ENCODE results near the gene IRGQ. TPM values are rescaled to one million over a fixed set of nuclear protein-coding genes. Genes with fewer than 3 reads are reported as not detected.
"Not testable (repeated sequence)": the region's sequence is repeated elsewhere in the genome, so short reads cannot be mapped to it uniquely, and the experiment has no call there.

The IRGQ gene
- total RNA-seq, 1 donor from 2014 or later, result 13.8 TPM

GRCh38 chr19:43574424-43575155 lies 21.3 kb downstream of the IRGQ start:
- intact Hi-C loops (cut with micrococcal nuclease), result loop anchor here (1.0 kb wide), 3 partner anchors 22 to 45 kb away; partner anchors contain the start of genes IRGQ, ZNF428, ZNF575 and ZNF576

DNA sequence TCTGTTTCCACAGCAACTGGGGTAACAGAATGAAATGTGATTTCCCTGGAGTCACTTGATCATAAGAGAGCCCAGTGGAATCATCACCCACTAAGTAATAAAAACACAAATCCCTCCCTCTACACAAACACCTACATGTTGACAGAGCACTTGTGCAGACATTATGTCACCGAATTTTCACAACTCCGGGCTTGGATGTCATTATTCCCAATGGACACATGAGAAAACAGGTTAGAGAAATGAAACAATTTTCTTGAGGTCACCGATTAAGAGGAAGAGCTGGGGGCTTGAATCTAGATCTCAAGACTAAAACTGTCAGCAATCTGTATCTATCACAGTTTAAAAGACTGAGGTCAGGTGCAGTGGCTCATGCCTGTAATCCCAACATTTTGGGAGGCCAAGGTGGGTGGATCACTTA lies 23.8 kb downstream of the IRGQ start:
- intact Hi-C loops (cut with micrococcal nuclease), result no loop called here

GRCh38 chr19:43570174-43570791 lies 25.7 kb downstream of the IRGQ start:
- intact Hi-C loops (cut with micrococcal nuclease), result no loop called here

- intact Hi-C loops (cut with micrococcal nuclease), result no loop called here
Observed at GRCh38 chr19:43569657-43570056, 26.3 kb downstream of the IRGQ start.

- intact Hi-C loops (cut with micrococcal nuclease), result no loop called here
Observed at GRCh38 chr19:43564800-43565199, 31.1 kb downstream of the IRGQ start.

GRCh38 chr19:43563816-43564457 lies 32.0 kb downstream of the IRGQ start:
- intact Hi-C loops (cut with micrococcal nuclease), result no loop called here

DNA sequence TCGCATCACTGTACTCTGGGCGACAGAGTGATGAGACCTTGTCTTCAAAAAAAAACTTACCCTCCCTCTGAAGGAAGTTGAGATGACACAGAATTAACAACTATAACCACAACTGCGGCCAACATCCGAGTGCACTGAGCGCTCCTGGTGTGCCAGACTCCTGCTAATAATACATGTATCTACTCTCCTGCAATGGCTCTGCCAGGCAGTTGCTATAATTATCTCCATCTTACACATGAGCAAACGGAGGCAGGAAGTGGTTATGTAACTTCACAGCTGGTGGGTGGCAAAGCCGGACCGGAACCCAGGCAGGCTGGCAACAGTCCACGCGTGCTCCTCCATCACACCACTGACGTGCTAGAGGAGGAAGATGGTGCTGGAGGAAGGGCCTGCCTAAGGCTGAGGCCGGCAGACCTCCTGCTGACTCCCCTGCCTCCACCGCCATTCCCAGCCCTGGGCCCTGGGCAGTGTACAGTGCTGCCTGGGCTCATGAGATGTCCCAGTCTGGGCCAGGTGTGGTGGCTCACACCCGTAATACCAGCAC lies 33.2 kb downstream of the IRGQ start:
- intact Hi-C loops (cut with micrococcal nuclease), result no loop called here

DNA sequence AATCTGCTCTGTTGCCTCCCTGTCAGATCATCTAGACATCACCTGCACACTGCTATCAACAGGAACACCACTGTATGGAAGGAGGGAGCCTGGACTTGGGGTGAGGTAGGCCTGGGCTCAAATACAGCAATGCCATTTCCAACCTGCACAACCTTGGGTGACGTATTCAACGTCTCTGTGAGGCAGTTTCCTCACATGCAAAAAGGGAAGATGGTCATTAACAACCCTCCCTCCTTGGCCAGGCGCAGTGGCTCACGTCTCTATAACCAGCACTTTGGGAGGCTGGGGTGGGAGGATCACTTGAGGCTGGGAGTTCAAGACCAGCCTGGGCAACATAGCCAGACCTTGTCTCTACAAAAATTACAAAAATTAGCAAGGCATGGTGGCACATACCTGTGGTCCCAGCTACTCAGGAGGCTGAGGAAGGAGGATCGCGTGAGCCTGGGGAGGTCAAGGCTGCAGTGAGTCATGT lies 33.7 kb downstream of the IRGQ start:
- intact Hi-C loops (cut with micrococcal nuclease), result no loop called here

DNA sequence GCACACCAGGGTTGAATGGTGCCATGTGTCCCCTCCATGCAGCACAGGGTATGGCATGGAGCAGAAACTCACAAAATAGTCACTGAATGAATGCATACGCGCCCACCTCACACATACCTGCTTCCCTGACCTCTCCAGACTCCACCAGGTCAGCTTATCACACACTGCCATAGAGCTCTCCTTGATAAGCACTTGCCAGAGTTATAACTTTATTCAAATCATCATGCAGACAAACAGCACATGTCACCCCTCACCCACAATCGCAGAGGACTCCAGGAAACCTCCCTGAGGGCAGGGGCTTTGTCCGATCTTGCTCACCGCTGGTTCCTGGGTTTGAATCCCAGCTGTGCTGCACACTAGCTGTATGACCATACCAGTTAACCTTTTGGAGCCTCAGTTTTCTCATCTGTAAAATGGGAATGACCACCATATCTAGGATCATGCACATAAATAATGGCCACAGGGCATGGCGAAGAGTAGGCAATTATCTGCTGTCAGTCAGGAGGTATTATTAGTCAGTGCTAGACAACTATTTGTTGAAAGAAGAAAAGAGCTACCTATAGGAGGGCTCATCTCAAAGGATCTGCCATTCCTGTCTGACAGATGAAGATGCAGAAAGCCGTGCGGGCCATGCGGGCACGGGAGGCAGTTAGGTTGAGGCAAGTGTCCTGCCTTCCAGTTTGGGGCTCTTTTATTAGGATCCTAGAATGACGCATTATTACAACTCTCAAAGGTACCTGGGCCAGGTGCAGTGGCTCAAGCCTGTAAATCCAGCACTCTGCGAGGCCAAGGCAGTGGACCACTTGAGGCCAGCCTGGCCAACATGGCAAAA lies 34.6 kb downstream of the IRGQ start:
- intact Hi-C loops (cut with micrococcal nuclease), result no loop called here

DNA sequence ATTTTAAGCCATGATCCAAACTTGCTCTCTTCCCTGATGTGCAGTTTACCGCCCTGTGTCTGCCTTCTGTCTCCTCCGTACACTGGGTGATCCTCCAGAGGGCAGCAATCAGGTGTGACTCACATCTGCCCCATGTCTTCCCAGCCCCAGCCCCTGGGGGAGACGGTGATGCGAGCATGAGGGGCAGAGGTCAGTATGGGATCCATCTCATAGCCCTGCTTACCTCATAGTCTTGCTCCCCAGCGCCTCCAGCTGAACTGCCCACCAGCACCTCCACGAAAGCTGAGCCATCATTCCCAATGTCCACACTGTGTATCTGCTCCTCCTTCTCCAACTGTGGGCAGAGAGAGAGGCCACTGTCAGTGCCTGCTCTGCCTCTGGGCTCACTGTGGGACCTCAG lies 35.2 kb downstream of the IRGQ start:
- intact Hi-C loops (cut with micrococcal nuclease), result no loop called here

DNA sequence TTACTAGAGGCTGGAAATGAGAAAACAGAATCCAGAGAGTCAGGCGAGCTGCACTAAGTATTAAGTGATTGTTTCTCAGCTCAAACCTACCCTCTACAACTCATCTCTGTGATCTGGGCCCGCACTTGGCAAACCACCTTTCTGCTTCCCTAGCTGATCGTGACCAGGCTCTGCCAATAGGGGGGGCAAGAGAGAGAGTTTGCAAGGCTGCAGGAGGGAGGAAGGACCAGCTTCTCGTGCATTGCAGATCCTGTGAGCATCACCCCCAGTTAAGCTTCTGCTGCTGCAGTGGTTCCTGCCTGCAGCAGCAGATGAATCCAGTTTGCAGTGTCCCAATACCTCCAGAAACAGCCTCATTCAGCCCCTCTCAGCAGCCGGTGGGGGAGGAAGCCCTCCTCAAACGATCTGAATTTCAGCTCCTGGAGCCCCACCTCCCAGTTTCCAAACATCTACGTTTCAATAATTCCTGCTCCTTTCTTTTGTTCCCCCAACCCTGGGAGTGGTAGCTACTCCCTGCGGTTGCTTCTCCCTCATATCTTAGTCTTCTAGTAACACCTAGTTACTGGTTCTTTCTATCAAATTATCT lies 40.7 kb downstream of the IRGQ start:
- intact Hi-C loops (cut with micrococcal nuclease), result loop anchor here (1.0 kb wide), 1 partner anchor 39 kb away; no protein-coding TSS in a partner anchor

DNA sequence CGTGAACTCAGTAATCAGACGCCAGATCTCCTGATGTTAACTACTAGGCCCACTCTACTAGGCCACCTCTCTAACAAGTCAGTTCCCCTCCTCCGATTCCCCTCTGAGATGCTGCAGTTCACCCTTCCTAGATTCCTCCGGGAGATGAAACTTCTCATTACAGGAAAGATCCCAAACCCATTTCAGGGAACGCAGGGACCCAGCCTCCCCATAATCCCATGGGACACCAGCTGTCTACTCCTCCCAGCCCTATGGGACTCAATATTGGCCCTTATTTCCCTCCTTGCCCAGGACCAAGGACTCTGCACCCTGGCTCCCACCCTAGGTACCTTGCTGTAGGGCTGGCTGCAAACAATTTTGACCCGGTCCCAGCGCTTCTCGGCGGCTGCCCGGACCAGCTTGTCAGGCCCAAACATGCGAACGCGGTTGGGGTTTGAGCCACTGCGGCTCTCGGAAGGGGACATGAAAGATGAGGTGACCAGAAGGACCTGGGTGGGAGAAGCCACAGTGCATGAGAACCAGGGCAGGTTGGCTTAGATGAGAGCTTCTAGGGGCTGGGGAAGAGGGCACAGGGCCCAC lies 41.5 kb downstream of the IRGQ start:
- intact Hi-C loops (cut with micrococcal nuclease), result no loop called here

- intact Hi-C loops (cut with micrococcal nuclease), result no loop called here
Observed at GRCh38 chr19:43553656-43554055, 42.3 kb downstream of the IRGQ start.

DNA sequence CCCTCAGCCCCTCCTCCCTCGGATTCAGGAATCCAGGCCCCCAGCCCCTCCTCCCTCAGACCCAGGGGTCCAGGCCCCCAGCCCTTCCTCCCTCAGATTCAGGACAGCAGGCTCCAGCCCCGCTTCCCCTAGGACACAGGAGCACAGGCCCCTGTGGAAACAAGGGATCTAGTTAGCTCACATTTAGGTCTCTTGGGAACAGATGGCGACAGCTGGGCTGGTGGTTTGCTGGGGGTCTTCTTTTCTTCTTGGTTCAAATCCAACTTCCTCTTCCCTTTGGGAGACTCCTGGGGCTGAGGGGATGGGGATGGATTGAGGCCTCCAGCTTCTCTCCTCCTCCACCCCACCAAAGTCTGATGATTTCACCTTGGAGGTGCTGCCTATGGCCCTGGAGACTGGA lies 43.3 kb downstream of the IRGQ start:
- intact Hi-C loops (cut with micrococcal nuclease), result no loop called here

DNA sequence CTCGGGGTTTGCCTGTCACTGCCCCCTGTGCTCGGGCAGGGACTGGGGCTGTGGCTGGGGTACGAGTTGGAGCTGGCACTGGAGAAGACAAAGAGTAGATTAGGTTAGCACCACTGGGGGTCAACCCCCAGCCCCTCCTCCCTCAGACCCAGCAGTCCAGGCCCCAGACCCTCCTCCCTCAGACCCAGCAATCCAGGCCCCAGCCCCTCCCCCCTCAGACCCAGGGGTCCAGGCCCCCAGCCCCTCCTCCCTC lies 43.8 kb downstream of the IRGQ start:
- intact Hi-C loops (cut with micrococcal nuclease), result no loop called here

DNA sequence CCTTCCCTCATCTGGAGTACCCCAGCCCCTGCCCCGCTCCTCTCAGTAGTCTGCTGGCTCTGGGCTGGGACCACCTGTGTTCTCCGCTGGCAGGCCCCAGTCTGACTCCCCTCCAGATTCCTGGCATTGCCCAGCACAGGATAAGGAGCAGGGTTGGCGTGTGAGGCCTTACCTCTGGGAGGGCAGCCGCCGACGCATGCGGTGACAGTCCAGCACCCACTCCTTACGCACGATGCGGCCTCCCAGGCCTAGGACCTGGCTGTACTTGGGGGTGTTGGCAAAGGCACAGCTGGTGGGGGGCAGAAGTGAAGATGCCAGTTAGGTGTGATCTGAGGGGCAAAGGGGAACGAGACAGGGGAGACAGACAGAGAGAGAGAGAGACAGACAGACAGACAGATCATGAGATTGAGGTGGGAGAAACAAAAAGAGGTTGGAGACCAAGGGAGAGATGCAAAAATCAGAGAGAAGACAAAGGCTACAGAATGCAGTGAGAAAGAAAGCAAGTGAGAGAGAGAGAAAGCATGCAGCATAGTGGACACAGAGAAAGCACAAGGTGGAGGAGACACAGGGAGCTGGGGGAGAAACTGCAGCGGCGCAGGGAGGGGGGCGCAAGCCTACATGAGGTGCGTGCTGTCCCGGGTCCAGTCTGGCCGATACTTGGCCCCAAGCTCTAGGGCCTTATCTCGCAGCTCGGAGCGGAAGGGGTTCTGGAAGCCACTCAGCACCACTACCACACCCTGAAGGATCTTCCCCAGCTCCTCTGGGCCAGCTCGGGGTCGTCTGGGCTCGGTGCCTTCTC lies 44.3 kb downstream of the IRGQ start:
- intact Hi-C loops (cut with micrococcal nuclease), result no loop called here

DNA sequence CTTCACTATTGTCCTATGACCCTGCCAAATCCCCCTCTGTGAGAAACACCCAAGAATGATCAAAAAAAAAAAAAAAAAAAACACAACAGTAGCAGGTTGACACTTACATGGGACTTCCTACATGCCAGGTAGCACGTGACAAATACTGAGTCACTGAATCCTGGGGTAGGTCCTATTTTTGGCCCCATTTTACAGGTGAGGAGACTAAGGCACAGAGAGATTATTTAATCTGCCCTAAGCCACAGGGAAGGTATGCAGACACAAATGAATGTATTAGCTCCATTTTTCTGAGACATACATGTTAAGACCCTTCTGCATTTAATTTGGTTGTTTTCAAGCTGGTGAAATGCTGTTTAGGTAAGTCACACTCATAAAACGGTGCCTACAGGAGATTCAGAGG lies 47.2 kb downstream of the IRGQ start:
- intact Hi-C loops (cut with micrococcal nuclease), result no loop called here

- intact Hi-C loops (cut with micrococcal nuclease), result not testable (repeated sequence)
Observed at GRCh38 chr19:43547926-43548325, 48.0 kb downstream of the IRGQ start.

DNA sequence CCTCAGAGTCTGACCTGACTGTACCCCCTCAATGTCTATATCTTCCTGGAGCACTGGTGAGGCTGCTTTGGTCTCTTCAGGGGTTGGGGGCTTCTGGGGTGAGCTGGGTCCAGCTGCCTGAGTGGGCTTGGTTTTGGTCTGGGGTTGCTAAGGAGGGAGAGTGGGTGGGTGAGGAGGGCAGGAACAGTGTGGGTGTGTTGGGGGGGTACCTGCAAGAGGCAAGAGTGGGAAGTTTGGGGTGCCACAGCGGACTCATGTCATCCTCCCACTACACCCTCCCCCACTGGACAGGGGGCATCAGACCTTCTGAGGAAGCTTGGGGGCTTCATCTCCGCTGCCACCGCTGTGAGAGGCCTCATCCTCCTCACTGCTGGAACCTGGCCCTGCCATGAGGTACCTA lies 49.4 kb downstream of the IRGQ start:
- intact Hi-C loops (cut with micrococcal nuclease), result no loop called here

GRCh38 chr19:43545981-43546380 lies 50.0 kb downstream of the IRGQ start:
- intact Hi-C loops (cut with micrococcal nuclease), result no loop called here

Data from T-helper 2 cell treated with Interferon-gamma antibody and Interleukin-4, amounts not matched to agents 100 ng/mL and 5 ng/mL, for 36 hours (primary cell).